ENCODE measurements around the gene IRX6.

DNA sequence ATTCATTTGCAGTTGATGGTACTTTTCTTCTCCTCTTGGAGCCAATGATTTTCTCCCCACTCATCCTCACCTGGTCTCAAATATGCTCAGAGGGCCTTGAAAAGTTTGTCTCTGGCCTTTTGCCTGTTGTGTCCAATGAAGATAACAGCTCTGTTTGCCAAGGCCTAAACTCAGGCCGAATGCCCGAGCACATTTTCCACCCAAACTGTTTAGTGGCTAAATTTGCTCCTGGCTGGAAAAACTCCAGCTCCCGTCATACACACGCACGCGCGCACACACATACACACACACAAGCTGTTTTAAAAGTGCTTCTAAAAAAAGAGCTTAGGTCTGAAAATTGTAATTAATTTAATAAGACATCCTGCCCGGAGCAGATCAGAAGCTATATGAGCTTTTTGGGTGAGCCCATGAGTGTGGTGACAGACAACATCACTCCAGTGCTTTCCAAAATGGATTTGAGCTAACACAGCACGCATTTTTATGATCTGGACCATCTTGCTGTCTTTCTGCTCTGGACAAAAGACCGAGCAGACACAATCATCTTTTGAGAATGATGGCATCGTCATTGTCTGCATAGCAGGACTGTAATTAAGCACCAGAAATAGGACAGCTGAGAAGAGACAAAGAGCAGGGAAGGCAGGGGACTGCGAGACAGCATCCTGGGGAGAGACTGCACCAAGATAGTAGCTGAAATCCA lies 48.9 kb downstream of the IRX6 start:
- TF ChIP-seq, protein P1, sequence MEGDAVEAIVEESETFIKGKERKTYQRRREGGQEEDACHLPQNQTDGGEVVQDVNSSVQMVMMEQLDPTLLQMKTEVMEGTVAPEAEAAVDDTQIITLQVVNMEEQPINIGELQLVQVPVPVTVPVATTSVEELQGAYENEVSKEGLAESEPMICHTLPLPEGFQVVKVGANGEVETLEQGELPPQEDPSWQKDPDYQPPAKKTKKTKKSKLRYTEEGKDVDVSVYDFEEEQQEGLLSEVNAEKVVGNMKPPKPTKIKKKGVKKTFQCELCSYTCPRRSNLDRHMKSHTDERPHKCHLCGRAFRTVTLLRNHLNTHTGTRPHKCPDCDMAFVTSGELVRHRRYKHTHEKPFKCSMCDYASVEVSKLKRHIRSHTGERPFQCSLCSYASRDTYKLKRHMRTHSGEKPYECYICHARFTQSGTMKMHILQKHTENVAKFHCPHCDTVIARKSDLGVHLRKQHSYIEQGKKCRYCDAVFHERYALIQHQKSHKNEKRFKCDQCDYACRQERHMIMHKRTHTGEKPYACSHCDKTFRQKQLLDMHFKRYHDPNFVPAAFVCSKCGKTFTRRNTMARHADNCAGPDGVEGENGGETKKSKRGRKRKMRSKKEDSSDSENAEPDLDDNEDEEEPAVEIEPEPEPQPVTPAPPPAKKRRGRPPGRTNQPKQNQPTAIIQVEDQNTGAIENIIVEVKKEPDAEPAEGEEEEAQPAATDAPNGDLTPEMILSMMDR (IDR thresholded peaks at IDR 0.05) = no peak
- no peak for TF ChIP-seq EZH2 (IDR thresholded peaks at IDR 0.05)
